HCT116 (cell line): Measurements from ENCODE around the gene ANXA3.

Source experiments
- CEBPB ChIP-seq: IDR thresholded peaks from 2 replicates; pipeline ENCODE4 v1.6.1; 2012; ENCODE audit warnings: low read depth
- CTCF ChIP-seq, 3 experiments: fragments of 200-600 bp in 1 of 3; sonication (generic) in 1 of 3; IDR thresholded peaks in 2 of 3; conservative IDR thresholded peaks in 1 of 3; 2 replicates each; pipeline ENCODE4 v1.5.1; 2012 to 2017; ENCODE audit warnings: low read depth in 2 of 3, low read length in 2 of 3, antibody characterized with exemption in 1 of 3, borderline replicate concordance in 1 of 3, control low read depth in 1 of 3, mild to moderate bottlenecking in 1 of 3, mixed read lengths in 1 of 3, mixed run types in 1 of 3, moderate library complexity in 1 of 3; ENCODE audit not compliant: insufficient read depth in 1 of 3
- ELF1 ChIP-seq: IDR thresholded peaks from 2 replicates; pipeline ENCODE4 v1.6.1; 2012; ENCODE audit warnings: low read depth, borderline replicate concordance
- EZH2 ChIP-seq: fragments of 200-600 bp; sonication (generic); IDR thresholded peaks from 2 replicates; pipeline ENCODE4 v1.6.1; 2017; ENCODE audit warnings: antibody characterized with exemption, mixed run types
- EZH2phosphoT487 ChIP-seq: fragments of 200-600 bp; IDR thresholded peaks from 2 replicates; pipeline ENCODE4 v1.6.1; 2018; ENCODE audit warnings: antibody characterized with exemption, borderline replicate concordance
- FOSL1 ChIP-seq: IDR thresholded peaks from 2 replicates; pipeline ENCODE4 v1.6.1; 2012; ENCODE audit warnings: low read depth
- MAX ChIP-seq: IDR thresholded peaks from 2 replicates; pipeline ENCODE4 v1.6.1; 2012
- POLR2A ChIP-seq: IDR thresholded peaks from 2 replicates; pipeline ENCODE4 v1.7.0; 2011; ENCODE audit warnings: borderline replicate concordance; ENCODE audit not compliant: insufficient read depth, insufficient read length; ENCODE audit errors: extremely low read depth
- POLR2AphosphoS5 ChIP-seq: IDR thresholded peaks from 2 replicates; pipeline ENCODE4 v1.6.1; 2011; ENCODE audit warnings: mild to moderate bottlenecking, low read depth, low read length, moderate library complexity
- RAD21 ChIP-seq: IDR thresholded peaks from 2 replicates; pipeline ENCODE4 v1.6.1; 2012; ENCODE audit warnings: low read depth, mild to moderate bottlenecking
- REST ChIP-seq: IDR thresholded peaks from 2 replicates; pipeline ENCODE4 v1.6.1; 2012; ENCODE audit warnings: low read depth
- SRF ChIP-seq: IDR thresholded peaks from 2 replicates; pipeline ENCODE4 v1.6.1; 2012; ENCODE audit warnings: low read depth
- YY1 ChIP-seq: IDR thresholded peaks from 2 replicates; pipeline ENCODE4 v1.6.1; 2011; ENCODE audit warnings: low read length, low read depth, moderate library complexity, mild to moderate bottlenecking; ENCODE audit not compliant: insufficient replicate concordance; ENCODE audit errors: extremely low read depth
- ZNF274 ChIP-seq: fragments of 200-500 bp; sonication (Bioruptor generic); IDR thresholded peaks from 2 replicates; pipeline ENCODE4 v1.6.1; 2014; ENCODE audit warnings: mild to moderate bottlenecking, low read depth, low read length, inconsistent platforms

GRCh38 chr4:78527103-78527502 is 24.5 kb upstream of the ANXA3 start:
- TF ChIP-seq CTCF (IDR thresholded peaks at IDR 0.05 in 2 of 3, conservative IDR thresholded peaks at IDR 0.05 in 1 of 3; ENCODE audit: borderline replicate concordance in 1 of 3, insufficient read depth in 1 of 3, low read depth in 2 of 3, low read length in 2 of 3) (no peak), ELF1 (no peak), CEBPB (no peak), POLR2A (no peak), RAD21 (no peak), ZNF274 (no peak), EZH2 (no peak), REST (no peak), YY1 (no peak), FOSL1 (no peak), POLR2AphosphoS5 (no peak), MAX (no peak), SRF (no peak), EZH2phosphoT487 (no peak)
